NCI-H187 treated with DMSO at 0.1 percent for 48 hours (cell line): ENCODE measurements around the gene DMD.
"Not testable (repeated sequence)": the region's sequence is repeated elsewhere in the genome, so short reads cannot be mapped to it uniquely, and the experiment has no call there.

Source experiments
- DNase-seq: peaks from one replicate; lab custom pipeline; 2025; lab: John Stamatoyannopoulos, UW

The DMD gene

DNA sequence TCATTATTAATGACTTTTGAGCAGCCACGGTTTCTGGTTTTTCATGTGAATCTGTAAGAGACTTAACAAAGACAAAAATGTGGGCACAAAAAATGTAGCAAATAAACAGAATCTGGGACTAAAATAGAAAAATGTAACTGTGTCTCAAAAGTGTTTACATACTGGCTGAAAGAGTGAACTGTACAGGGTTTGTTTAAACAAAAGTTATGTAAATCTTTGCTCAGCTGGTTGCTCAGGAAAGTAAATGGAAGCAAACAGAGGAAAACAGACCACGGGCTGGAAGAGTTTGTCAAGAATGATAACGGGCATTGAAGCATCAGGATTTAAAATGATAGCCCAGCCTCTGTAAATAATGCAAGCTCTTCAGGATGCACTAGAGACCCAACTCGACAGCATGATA is 1217.7 kb downstream of the DMD start:
- DNase-seq, result no peak

- no peak for DNase-seq
These were observed 1222.4 kb downstream of the DMD start for GRCh38 chrX:31988975-31989374.

- no peak for DNase-seq
These were observed 1229.7 kb downstream of the DMD start for GRCh38 chrX:31981546-31982062.

DNA sequence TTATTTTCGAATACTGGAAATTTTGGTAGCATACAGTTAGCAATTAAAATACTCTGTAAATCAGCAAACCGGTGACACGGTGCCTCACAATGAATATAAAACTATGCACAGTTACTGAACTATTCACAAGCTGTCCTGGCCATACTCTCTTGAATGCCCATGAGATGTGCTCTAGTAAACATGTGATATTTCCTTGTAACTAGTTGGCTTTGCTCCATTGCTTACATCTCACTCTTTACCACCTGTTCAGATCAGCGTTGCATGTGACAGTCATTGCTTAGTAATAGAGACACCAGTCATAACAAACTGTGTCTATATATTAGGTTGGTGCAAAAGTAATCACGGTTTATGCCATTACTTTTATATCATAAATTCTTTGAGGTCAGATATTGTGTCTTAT is 1241.6 kb downstream of the DMD start:
- DNase-seq, result no peak

- no peak for DNase-seq
These were observed 1249.1 kb downstream of the DMD start for GRCh38 chrX:31962256-31962655.

DNA sequence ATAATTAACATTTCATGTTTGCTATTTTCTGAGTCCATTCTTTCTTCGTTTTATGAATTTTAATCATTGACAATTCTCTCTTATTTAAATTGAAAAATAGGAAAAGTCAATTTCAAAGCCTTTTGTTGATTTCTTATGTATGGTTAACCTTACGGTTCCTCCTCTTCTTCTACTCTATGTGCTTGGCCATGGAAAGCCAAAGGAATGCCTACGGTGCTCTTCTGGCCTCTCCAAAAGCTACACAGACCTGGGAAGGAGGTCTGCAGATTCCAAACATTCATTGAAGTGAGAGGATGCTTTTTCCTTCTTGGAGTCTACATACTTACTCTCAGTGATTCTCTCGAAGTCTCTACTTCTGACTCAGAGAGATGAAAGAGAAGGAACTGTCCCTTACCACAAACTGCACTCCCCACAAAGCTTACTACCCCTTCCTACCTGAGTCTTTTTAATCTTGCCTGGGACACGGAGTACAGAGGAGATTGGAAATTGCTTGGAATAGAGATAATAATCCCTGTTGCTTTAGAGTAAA is 1276.4 kb downstream of the DMD start:
- no peak for DNase-seq

- no peak for DNase-seq
These were observed 1277.3 kb downstream of the DMD start for GRCh38 chrX:31934015-31934414.

- no peak for DNase-seq
These were observed 1278.6 kb downstream of the DMD start for GRCh38 chrX:31932769-31933168.

GRCh38 chrX:31932320-31932719 is 1279.0 kb downstream of the DMD start:
- DNase-seq, result not testable (repeated sequence)

DNA sequence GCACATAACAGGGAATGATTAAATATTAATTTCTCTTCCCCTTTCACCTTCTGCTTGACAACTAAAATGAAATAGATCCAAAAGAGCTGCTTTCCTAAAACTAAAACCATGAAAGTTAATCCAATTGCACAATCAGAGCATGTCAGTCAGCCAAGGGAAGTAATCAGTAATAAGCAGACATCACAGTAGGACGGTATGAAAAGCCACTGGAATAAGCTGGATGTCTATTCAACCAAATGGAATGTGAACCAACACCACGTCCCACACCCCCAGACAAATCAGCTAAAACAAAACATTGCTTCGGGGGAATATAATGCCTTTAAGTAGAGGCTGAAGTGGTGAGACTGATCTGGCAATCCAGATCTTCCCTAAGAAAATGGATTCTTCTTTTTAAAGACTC is 1280.1 kb downstream of the DMD start:
- DNase-seq, result no peak

- no peak for DNase-seq
These were observed 1282.0 kb downstream of the DMD start for GRCh38 chrX:31929366-31929765.

- DNase-seq, result no peak
These were observed 1290.1 kb downstream of the DMD start for GRCh38 chrX:31921236-31921635.

DNA sequence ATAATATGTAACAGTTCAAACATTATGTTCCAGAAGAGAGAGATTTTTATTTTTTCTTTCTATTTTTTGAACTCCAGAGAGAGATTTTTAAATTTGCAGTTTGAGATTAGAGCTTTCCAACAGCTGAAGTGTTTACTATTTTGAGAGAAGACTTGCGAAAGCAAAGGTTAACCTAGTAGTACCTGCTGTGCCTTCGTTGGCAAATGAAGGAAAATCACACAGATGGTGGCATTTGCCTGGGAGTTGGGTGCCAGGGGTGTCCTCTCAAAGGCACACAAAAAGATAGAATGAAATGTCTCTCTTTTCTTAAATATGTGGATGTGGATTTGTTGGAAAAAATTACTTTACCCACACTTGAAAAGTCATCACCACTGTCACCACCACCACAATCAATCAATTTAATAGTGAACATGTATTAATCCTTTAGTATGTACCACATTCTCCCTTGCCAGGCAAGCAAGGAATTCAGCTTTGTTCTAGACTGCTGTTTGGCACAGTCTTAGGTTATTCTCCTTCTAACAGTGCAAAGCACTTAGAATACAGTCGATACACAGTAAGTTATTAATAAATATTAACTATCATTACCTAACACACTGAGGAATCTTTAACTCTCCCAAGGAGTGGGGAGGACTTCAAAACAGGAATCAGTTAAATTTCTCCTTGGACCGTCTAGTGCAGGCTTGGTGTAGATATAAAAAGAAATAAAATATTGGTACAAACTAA is 1301.3 kb downstream of the DMD start:
- no peak for DNase-seq

GRCh38 chrX:31894152-31894551 is 1317.2 kb downstream of the DMD start:
- DNase-seq, result no peak

GRCh38 chrX:31893525-31893924 is 1317.8 kb downstream of the DMD start:
- DNase-seq, result no peak

DNA sequence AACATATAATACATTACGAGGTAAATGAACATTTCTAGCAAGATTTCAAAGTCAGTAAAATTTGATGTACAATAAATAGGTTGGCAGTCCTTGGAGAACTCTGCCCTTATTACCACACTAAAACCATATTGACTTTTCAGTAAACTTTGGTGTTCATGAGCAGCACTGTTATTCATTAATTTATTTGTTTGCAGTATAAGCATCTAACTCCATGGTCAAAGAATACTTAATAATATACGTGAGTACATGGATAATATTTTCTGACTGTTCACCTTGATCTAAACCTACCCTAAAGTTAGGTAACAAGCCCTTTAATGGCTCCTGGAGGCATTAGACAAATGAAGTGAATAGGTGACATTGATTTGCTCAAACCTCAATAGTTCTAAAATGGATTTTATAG is 1322.3 kb downstream of the DMD start:
- DNase-seq, result no peak

- no peak for DNase-seq
These were observed 1326.8 kb downstream of the DMD start for GRCh38 chrX:31884535-31884934.

- no peak for DNase-seq
These were observed 1339.3 kb downstream of the DMD start for GRCh38 chrX:31872007-31872406.

DNA sequence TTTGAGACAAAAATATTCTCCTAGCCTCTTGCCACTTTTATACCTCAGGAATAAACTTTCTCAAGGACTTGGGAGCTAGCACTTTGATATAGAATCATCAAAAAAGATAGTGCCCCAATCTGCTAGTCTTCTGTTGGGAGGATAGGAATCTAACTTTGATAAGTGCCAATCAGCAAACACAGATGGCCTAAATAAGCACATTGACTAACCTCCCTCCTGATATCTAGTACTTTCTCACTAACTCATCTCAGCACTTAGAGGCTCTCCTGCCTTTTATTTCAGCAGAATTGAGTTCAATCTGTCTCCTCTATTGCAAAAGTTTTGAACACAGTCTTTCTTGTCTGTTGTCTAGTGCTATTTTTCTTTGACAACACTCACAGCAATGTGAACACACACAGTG is 1341.1 kb downstream of the DMD start:
- DNase-seq, result no peak

DNA sequence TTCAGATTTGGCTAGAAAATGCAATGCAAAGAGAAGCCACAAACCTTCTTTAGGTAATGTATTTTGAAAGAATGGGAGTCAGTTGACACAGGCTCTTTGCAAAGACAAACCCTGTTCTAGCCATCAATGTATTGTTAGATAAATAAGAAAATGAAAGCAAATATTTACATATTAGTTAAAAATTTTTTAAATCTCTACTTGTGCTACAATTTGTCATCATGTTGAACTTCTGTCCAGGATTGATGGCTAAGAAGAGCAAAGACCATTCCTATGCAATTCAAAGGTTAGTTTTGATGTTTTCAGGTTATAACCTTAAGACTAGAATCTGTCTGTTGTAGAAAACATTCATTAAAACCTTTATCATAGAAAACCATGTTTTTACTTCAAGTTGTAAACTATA is 1350.7 kb downstream of the DMD start:
- no peak for DNase-seq

DNA sequence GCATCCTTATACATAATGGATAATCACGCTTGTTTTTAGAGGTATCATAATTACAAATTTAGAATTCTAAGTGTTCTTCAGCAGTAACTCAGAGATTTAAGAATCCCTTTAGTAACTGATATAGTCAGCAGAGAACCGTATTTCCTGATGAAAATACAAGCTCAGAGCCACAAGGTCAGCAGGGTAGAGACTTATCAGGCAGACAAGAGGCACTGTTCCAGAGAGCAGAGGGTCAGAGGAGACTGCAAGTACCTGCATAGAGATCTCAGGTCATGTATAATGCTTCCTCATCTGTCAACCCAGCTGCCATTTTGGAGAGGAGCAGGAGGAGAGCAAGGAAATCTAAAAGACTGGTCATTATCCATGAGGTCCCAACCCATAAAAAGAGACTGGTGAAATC is 1352.4 kb downstream of the DMD start:
- DNase-seq, result no peak

GRCh38 chrX:31854716-31855115 is 1356.6 kb downstream of the DMD start:
- no peak for DNase-seq

DNA sequence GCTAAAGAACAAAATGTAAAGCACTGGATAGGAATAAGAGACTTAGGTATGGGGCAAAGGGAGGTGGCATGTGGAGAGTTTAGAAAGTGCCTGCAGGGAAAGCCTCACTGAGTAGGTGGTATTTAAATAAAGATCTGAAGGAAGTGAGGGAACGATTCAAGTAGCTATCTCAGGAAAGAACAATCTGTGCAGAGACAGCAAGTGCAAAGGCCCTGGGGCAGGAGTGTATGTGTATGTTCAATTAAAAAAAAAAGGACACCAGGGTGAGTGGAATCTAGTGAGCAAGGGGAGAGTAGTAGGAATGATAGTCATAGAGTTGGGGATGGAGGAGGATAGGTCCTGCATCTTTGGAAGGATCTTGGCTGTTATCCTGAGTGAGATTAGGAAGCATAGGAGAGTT is 1359.6 kb downstream of the DMD start:
- no peak for DNase-seq

- DNase-seq, result no peak
These were observed 1363.6 kb downstream of the DMD start for GRCh38 chrX:31847773-31848172.
